HG02840 (cell line): ENCODE measurements around the gene UBALD1.
"Not testable (repeated sequence)": the region's sequence is repeated elsewhere in the genome, so short reads cannot be mapped to it uniquely, and the experiment has no call there.

ENCODE experiments used
- ATAC-seq: cut with Tn5 transposase; IDR thresholded peaks from one replicate; pipeline ENCODE4 v1.9.1; 2021; ENCODE audit warnings: mild to moderate bottlenecking, moderate library complexity, moderate number of reproducible peaks; ENCODE audit not compliant: unreplicated experiment, low FRiP score

The UBALD1 gene

GRCh38 chr16:4614571-4615383, at the start of gene UBALD1:
Gene UBALD1 (minus strand): TSS chr16:4614888. CDS start chr16:4614797, 91 bp downstream.
- peak; percentile 43 for ATAC-seq

DNA sequence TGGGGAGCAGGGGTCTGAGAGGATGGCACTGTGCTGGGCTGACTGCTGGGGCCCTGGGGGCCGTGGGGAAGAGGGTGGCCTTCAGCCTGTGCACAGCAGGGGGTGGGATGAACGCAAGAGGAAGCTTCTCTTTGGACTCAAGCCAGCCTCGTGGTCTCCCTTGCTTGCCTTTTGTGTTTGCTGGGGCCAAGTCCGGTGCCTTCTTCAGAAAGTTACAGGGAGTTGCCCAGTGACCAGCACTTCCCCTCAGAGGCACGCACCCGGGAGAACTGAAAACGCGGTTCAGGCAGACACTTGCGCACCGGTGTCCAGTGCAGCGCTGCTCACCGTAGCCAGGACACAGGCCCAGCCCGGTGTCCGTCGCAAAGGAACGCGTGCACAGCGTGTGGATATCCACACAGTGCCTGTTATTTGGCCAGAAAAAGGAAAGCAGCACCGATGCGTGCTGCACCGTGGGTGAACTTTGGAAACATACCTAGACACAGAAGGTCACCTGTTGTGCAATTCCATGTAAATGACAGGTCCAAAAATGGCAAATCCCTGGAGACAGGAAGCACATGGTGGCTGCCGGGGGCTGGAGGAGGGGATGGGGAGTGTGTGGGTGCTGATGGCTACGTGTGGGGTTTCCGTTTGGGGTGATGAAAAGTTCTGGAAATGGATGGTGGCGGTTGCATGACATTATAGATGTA, 49.2 kb upstream of the UBALD1 start:
- no peak for ATAC-seq

DNA sequence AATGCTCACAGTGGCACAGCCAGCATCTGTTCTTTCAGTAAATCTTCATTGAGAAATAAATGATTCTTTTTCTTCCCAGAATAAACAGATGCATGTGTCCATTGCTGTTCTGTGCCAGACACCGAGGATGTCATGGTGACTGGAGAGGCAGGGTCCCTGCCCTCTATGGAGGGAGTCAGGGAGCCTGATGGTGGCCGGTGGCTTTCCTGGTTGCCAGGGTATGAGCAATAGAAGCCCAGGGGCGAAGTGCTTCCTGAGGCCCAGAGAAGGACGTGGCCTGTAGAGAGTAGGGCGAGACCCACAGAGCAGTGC, 48.7 kb upstream of the UBALD1 start:
- ATAC-seq = no peak

- ATAC-seq = no peak
These were observed 47.0 kb upstream of the UBALD1 start for GRCh38 chr16:4661661-4662060.

GRCh38 chr16:4660454-4661007, 45.8 kb upstream of the UBALD1 start:
- no peak for ATAC-seq

DNA sequence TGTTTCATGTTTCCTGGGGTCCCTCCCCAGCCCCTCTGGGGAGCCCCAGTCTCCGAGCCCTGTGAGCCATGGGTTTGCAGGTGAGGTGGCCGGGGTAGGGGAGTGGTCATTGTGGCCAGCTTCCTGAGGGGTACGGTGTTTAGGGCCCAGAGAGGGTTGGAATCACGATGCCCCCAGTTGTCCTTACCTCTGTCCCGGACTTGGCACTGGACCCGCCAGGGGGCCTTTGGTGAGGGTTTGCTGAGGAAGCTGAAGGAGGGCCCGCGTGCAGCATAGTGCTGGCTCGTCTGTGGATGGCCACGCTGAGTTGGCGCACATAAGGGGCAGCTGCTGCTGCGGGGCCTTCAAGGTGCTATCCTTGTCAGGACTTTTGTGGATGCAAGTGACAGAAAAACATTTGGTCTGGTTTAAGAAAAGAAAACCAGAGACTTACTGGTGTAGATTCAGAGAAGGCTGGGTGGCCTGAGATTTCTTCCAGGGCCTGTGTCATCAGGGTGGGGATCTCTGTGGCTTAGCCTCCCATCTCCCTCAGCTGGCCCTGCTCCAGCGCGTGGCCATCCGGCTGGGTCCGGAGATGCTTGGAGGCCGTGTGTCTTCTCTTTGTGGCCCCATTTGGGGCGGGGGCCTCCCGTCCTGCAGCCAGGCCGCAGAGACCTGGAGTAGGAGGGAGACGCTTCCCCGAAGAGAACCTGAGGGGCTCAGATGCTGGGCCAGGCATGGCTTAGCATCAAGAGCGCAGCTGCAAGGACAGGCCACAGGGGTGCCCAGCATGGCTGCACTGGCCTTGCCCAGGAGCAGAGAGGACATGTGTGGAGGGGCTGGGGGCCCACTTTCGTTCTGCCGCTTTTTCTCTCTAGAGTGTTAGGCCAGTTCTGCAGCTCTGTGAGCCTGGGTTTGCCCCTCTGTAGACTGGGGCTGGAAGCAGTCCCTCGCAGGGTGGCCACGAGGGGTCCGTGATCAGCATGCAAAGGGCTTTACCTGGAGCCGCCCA, 45.0 kb upstream of the UBALD1 start:
- ATAC-seq = no peak

GRCh38 chr16:4656695-4657686, 42.3 kb upstream of the UBALD1 start:
- no peak for ATAC-seq

- ATAC-seq = no peak
These were observed 41.5 kb upstream of the UBALD1 start for GRCh38 chr16:4656221-4656620.

DNA sequence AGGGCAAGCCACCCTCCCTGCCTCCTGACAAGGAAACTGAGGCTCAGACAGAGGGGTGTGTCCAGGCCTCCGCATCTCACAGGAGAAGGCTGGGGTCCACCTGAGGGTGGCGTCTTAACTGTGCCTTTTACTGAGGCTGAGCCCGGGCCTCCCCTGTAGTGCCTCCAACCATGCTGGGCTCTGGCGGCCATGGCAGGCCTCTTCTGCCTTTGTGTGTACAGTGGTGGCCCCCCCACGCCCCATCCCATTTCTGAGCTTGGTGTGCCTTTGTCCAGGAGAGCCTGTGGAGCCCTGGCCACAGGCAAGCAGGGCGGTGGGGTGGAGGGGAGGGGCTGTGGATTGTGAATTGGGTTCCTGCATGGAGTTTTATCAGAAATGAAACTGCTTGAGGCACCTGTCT, 41.1 kb upstream of the UBALD1 start:
- no peak for ATAC-seq

GRCh38 chr16:4654964-4655590, 40.4 kb upstream of the UBALD1 start:
- no peak for ATAC-seq

DNA sequence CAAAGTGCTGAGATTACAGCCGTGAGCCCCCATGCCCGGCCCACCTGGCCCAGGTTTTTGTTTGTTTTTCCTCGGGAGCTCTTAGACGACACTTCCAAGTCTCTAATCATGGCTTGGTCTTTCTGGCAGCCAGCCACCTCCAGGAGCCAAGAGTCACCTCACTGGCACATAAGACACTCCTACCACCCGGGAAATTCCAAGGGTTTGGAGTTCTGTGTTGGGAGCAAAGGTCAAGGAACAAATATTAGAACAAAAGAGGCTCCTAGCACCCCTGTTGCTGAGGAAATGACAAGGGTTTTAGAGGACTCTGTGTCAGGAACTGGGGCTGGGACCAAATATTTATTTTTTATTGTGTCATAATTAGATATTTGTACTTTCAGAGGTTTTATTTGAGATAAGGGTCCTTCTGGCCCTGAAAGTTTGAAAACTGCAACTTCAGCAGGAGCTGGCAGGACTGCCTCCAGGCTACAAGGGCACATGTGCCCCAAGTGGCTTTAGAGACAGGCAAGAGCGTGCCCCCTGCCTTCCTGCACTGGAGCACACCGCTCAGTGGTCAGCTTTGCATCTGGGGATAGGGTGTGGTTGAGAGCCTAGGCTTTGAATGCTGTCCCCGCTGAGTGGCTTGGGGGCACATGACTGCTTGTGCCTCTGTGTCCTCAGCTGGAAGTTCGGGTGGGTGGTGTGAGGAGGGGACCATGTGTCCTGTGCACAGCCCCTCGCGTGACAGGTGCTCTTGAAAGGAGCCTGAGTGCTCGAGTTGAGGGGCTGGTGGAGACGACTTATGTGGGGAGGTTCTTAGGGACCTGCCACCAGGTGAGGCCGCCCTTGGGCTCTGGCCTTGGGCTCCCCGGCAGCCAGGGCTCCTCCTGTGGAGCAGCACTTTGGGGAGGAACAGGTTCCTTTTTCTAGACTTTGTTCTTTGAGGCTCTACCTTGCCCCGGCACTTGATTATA, 39.6 kb upstream of the UBALD1 start:
- no peak for ATAC-seq

- no peak for ATAC-seq
These were observed 37.9 kb upstream of the UBALD1 start for GRCh38 chr16:4652561-4652960.

DNA sequence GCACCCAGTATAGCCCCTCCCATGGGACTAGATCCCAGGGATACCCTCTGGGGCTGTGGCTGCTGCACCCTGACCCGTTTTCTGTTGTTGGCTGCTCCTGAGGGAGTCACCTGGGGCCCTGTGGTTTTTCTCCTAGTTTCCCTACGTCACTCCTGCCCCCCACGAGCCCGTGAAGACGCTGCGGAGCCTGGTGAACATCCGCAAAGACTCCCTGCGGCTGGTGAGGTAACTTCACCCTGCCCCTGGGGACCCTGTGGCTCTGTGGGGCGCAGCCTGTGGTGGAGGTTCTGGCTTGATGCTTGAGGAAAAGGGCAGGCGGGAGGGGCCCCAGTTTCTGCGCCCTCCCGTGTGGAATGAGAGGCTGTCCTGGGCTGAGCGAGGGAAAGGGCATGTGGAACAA, 37.1 kb upstream of the UBALD1 start:
- ATAC-seq = no peak

DNA sequence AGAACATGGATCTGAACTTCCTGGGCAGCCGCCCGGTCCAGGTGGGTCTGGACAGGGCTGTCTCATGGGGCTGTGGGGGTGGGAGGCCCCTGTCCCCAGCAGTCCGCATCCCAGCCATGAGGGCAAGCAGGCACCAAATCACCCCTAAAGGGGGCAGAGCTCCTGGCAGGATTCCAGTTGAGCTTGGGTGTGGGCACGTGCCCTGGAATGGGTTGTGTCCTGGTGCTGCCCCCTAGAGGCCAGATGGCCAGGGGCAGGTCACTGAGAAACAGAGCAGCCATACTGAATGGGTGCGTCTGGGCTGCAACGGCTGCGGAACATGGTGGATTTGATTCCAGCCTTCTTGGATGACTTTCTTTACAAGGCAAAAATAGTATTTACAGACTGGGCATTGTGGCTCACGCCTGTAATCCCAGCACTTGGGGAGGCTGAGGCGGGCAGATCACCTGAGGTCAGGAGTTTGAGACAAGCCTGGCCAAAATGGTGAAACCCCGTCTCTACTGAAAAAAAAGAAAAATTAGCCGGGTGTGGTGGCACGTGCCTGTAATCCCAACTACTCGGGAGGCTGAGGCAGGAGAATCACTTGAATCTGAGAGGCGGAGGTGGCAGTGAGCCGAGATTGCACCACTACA, 35.9 kb upstream of the UBALD1 start:
- not testable (repeated sequence) for ATAC-seq

- no peak for ATAC-seq
These were observed 35.2 kb upstream of the UBALD1 start for GRCh38 chr16:4649744-4650442.

DNA sequence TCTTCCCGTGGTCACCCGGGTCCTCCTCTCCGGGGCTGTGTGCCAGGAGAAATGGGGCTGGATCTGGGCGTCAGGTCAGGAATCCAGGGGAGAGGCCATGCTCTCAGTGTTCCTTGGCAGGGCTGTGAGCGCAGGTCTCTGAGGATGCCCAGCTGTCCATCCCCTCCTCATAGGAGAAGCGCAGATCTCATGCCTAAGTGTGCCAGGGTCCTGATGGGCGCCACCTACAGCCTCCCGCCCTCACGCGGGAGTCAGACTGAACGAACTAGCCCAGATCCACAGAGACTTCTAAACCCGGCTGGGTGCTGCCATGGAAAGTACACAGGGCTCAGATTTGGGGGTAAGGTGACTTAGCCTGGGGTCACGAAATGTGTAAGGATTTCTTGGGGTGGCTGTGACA, 34.2 kb upstream of the UBALD1 start:
- ATAC-seq = no peak

DNA sequence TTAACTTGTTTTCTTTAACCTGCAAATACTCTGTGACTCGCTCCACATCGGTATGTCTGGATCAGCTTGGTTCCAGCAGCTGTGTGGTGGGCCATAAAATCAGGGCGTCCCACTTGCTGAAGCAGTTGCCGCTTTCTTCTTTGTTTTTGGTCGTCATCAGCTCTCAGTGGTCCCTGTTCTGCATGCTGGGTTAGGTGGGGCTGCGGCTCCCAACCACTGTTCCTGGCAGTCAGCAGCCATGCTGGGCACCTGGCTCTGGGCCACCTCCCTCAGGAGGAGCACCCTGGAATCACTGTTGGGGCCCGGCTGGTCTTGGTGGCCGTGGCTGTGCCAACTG, 32.9 kb upstream of the UBALD1 start:
- no peak for ATAC-seq
